Activated T-cell treated with anti-CD3 and anti-CD28 coated beads, Interleukin-2, amount 50 U/mL, for 24 hours (primary cell): Measurements from ENCODE around the gene COL5A1.

Source experiments
- DNase-seq: peaks from one replicate; pipeline ENCODE4 v3.0.0-alpha.2; 2020
- H3K27ac Mint-ChIP-seq: 2 replicates; pipeline ENCODE4 v1.8.0; 2020; ENCODE audit warnings: mild to moderate bottlenecking, mixed read lengths
- H3K27me3 Mint-ChIP-seq: 2 replicates; pipeline ENCODE4 v1.8.0; 2020; ENCODE audit warnings: mixed read lengths
- H3K36me3 Mint-ChIP-seq: 2 replicates; pipeline ENCODE4 v1.8.0; 2020; ENCODE audit warnings: low read depth, mixed read lengths
- H3K4me1 Mint-ChIP-seq: 2 replicates; pipeline ENCODE4 v1.8.0; 2020; ENCODE audit warnings: low read depth, mixed read lengths
- H3K4me3 Mint-ChIP-seq: 2 replicates; pipeline ENCODE4 v1.8.0; 2020; ENCODE audit warnings: mild to moderate bottlenecking, moderate library complexity, mixed read lengths
- H3K9me3 Mint-ChIP-seq: 2 replicates; pipeline ENCODE4 v1.8.0; 2020; ENCODE audit warnings: mixed read lengths

Gene COL5A1

DNA sequence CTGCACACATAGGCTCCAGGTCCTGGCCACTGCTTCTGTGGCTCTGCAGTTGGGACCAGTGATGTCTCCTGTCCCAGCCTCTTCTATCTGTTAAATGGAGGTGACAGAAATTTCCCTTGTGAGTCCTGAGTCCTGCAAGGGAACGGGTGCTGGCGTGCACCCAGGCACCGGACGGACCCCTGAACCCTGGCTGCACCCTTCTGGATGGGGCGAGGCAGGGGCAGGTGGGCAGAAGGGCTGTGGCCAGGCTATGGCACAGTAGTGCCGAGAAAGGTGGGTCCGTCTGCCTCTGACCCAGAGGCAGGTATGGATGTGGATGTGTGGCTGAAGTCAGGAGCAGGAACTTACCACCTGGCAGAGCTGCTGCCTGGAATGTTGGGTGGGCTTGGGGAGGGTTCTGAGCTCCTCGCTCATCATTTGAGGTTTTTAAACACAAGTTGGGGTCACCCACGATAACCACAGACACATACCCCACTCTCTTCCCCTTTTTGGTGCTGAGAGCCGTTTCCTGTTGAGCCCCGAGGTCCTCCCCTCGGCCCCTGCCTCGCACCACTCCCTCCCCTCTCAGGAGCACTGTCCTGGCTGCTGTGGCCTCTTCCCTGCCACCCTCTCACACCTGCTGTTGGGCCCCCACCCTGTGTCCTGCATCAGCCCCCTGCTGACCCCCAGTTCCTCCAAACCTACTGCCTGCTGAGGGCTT, 82.0 kb downstream of the COL5A1 start:
- Mint-ChIP-seq H3K27me3 (peaks cover 29% of the 10 kb centered on the region), H3K36me3 (no peaks in the 10 kb centered on the region), H3K4me1 (peaks cover 6% of the 10 kb centered on the region), H3K9me3 (no peaks in the 10 kb centered on the region), H3K27ac (no peak overlapping the region), H3K4me3 (no peak overlapping the region)
- DNase-seq: no peak

DNA sequence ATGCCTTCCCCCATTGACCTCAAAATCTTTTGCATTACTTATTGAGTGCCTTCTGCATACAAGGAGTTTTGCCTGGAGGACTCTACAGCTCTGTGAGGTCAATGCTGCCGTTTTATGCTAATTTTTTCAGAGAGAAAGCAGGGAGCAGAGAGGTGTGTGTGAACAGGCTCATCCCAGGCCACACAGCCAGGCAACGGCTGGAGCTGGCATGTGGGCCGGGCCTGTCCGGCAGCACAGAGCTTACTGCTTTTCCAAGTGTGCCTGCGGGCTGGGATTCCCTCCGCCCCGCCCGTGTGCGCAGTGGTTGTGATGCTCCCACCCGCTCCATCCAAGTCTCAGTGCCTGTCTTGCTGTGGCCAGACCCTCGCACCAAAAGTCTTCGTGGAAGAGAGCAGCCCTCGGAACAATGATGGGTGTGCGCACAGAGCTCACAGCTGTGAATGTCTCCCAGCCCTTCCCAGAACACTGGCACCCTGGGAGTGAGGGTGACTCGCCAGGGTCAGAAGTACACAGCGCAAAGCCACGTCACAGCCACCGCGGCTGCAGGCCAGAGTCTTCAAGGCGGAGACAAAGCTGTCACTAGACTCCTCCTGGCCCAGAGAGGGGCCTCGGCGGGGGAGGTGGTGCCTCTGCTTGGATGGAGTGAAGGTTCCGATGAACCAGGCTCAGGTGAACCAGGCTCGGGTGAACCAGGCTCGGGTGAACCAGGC, 82.8 kb downstream of the COL5A1 start:
- no peak for DNase-seq
- no peak overlapping the region for H3K4me3 Mint-ChIP-seq
- peaks cover 6% of the 10 kb centered on the region for H3K4me1 Mint-ChIP-seq
- no peaks in the 10 kb centered on the region for H3K36me3 Mint-ChIP-seq
- H3K27me3 Mint-ChIP-seq: peaks cover 29% of the 10 kb centered on the region
- no peak overlapping the region for H3K27ac Mint-ChIP-seq
- no peaks in the 10 kb centered on the region for H3K9me3 Mint-ChIP-seq

DNA sequence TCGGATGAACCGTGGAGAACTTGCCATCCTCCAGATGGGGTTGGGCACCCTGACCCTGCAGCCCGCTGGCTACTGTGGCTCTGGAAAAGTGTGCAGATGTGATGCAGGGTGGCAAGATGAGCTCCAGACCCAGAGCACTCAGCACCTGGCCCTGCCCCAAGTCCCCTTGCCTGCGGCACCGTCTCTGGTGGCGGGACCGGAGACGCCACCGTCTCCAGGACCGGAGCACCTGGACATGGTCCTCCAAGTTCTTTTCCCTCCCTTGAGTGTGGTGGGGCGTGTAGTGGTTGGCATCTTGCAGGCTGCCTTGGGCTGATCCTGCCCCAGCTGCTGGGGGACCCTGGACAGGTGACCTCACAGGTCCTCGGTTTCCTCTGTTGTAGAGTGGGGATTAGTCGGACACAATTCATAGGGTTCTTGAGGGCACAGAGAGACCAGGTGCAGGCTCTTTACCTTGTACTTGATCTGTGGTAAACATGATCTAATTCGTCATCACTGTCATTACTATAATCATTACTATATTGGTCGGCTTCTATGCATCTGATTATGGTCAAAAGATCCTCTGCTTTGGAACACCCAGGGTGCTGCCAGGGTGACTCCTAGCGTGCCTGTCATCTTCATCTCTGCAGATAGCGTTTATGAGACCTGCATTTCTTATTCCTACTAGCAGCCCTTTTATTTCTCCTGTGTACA, 83.5 kb downstream of the COL5A1 start:
- peaks cover 29% of the 10 kb centered on the region for H3K27me3 Mint-ChIP-seq
- H3K27ac Mint-ChIP-seq: no peak overlapping the region
- H3K36me3 Mint-ChIP-seq: no peaks in the 10 kb centered on the region
- no peaks in the 10 kb centered on the region for H3K9me3 Mint-ChIP-seq
- DNase-seq: no peak
- peaks cover 6% of the 10 kb centered on the region for H3K4me1 Mint-ChIP-seq
- no peak overlapping the region for H3K4me3 Mint-ChIP-seq

DNA sequence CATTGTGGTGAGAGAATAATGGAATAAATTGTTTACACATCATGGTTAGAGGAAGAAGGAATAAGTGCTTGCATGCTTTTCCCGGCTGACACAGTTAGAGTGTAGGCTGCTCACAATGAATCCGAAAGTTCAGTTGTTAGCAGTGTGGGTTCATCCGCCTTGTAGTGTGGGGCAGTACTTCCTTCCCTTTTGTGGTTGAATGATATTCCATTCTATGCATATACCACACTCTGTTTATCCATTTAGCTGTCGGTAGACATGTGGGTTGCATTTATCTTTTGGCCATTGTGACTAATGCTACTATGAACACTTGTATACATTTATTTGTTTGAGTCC, 84.0 kb downstream of the COL5A1 start:
- Mint-ChIP-seq H3K4me1 (peaks cover 6% of the 10 kb centered on the region), H3K9me3 (no peaks in the 10 kb centered on the region), H3K36me3 (no peaks in the 10 kb centered on the region), H3K4me3 (no peak overlapping the region), H3K27ac (no peak overlapping the region), H3K27me3 (peaks cover 29% of the 10 kb centered on the region)
- no peak for DNase-seq

DNA sequence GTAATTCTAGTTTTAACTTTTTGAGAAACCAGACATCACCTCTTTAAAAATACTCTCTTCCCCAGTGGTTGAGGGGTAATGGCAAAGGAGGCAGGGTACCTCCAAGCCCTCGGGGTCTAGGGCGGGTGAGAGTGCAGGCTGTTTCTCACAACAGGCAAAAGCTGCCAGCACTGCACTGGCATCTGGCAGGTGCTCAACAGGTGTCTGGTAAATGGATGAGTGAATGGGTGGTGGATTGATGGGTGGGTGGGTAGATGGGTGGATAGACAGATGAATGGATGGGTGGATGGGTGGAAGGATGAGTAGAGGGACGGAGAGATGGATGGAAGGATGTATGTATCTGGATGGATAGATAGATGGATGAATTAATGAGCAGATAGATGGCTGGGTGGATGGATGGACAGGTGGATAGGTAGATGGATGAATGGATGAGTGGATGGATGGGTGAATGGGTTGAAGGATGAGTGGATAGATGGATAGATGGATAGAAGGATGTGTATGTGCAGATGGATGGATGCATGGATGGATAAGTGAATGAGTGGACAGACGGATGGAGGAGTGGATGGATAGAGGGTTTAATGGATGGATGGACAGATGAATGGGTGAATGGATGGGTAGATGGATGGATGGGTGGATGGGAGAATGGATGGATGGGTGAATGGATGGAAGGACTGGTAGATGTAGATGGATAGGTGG, 84.6 kb downstream of the COL5A1 start:
- no peak for DNase-seq
- no peak overlapping the region for H3K4me3 Mint-ChIP-seq
- H3K27me3 Mint-ChIP-seq: peaks cover 29% of the 10 kb centered on the region
- H3K9me3 Mint-ChIP-seq: no peaks in the 10 kb centered on the region
- peaks cover 6% of the 10 kb centered on the region for H3K4me1 Mint-ChIP-seq
- no peak overlapping the region for H3K27ac Mint-ChIP-seq
- no peaks in the 10 kb centered on the region for H3K36me3 Mint-ChIP-seq

GRCh38 chr9:134726722-134727034, 85.1 kb downstream of the COL5A1 start:
- Mint-ChIP-seq H3K4me3 (no peak overlapping the region), H3K4me1 (peaks cover 6% of the 10 kb centered on the region), H3K27ac (no peak overlapping the region), H3K9me3 (no peaks in the 10 kb centered on the region), H3K36me3 (no peaks in the 10 kb centered on the region), H3K27me3 (peaks cover 29% of the 10 kb centered on the region)
- no peak for DNase-seq

GRCh38 chr9:134728021-134728795, 86.6 kb downstream of the COL5A1 start:
- Mint-ChIP-seq H3K36me3 (no peaks in the 10 kb centered on the region), H3K9me3 (no peaks in the 10 kb centered on the region), H3K27ac (no peak overlapping the region), H3K4me1 (peaks cover 6% of the 10 kb centered on the region), H3K27me3 (peaks cover 17% of the 10 kb centered on the region), H3K4me3 (no peak overlapping the region)
- DNase-seq: no peak

DNA sequence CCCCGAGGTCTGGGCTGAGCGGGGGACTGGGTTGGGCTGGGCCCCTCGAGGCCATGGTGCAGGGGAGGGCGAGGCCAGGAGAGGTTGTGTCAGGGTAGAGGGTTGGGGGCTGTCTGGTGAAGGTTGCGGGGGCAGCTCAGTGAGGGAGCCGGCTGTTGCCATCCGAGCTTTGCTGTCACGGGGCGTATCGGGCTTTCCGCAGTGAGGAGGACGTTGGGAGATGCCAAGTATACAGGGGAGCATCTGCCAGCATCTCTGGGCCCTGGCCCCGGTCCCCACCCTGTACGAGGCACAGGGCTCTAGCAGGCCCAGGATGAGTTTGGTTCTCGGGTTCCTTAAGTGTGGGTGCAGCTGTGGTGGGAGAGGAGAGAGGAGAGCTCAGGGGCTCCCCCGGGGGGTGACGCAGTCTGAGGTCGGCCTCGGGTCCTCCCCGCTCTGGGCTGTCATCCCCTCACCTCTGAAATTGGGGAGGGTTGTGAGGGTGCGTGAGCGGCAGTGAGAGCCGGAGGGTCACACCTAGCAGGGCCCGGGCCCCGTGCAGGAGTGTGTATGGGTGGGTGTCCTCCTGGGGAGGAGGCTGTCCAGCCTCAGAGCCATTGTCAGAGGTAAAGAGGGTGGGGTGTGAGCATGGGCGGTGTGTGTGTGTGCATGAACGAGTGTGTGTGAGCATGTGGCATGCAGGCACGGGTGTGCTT, 87.3 kb downstream of the COL5A1 start:
- Mint-ChIP-seq H3K9me3 (no peaks in the 10 kb centered on the region), H3K36me3 (no peaks in the 10 kb centered on the region), H3K4me1 (peaks cover 6% of the 10 kb centered on the region), H3K27me3 (peaks cover 14% of the 10 kb centered on the region), H3K4me3 (no peak overlapping the region), H3K27ac (no peak overlapping the region)
- no peak for DNase-seq

DNA sequence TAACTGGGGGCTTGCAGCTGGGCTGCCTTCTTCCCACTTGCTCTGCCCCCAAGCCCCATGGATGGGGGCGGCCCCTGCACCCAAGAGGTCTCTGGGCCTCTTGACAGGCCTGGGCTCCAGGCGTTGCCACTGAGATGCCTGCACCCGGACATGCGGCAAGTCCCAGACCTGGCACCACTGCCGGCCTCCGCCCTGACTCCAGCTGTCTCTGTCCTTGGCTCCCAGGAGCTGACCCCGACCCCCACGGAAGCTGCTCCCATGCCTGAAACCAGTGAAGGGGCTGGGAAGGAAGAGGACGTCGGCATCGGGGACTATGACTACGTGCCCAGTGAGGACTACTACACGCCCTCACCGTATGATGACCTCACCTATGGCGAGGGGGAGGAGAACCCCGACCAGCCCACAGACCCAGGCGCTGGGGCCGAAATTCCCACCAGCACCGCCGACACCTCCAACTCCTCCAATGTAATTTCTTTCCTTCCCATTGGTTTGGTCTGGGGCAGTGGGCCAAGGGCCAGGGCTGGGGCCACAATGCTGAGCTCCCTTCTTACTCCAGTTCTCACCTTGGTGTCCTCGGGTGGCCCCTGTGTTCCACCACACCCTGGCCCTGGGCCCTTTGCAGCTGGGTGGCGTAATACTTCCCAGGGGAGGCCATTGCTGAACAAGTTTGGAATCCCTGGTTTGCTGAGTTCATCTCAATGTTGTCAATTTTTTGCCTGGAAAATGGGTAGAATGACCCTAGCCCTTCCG, 88.6 kb downstream of the COL5A1 start:
- no peak for DNase-seq
- Mint-ChIP-seq H3K27ac (no peak overlapping the region), H3K4me1 (peaks cover 6% of the 10 kb centered on the region), H3K9me3 (no peaks in the 10 kb centered on the region), H3K4me3 (no peak overlapping the region), H3K36me3 (no peaks in the 10 kb centered on the region), H3K27me3 (peaks cover 6% of the 10 kb centered on the region)

GRCh38 chr9:134730761-134731496, 89.3 kb downstream of the COL5A1 start:
- Mint-ChIP-seq H3K9me3 (no peaks in the 10 kb centered on the region), H3K4me1 (no peaks in the 10 kb centered on the region), H3K4me3 (no peak overlapping the region), H3K27me3 (no peaks in the 10 kb centered on the region), H3K27ac (no peak overlapping the region), H3K36me3 (no peaks in the 10 kb centered on the region)
- DNase-seq: no peak

DNA sequence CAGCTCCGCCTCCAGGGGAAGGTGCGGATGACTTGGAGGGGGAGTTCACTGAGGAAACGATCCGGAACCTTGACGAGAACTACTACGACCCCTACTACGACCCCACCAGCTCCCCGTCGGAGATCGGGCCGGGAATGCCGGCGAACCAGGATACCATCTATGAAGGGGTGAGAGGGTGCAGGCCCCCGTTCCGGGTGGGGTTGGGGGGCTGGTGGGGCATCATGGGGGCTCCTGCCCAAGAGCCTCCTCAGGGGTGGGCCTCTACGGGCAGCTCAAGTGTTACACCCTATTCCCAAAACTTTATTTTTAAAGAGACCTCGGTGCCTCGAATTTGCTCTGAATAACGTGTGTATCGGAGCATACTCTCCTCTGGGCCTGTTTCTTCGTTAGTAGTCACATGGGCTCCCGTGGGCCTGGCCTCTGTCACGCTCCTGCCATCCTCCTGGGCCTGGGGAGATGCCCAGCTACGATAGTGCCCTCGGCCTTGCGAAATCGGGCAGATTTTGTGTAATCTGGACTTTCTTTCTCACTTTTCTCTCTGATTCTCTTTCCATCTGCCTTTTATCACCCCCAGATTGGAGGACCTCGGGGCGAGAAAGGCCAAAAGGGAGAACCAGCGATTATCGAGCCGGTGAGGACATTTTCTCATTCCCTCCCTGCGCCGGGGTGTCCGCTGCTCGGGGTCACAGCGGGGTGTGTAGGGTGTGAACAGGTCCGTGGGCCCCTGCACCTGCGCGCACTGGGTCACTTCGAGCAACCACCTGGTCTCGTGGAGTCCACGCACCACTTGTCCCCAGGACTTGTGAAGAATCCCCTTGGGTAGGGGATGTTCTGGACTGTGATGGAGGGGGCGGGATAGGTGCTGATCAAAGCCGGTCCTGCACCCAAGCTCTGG, 90.1 kb downstream of the COL5A1 start:
- DNase-seq: no peak
- H3K27me3 Mint-ChIP-seq: no peaks in the 10 kb centered on the region
- no peak overlapping the region for H3K27ac Mint-ChIP-seq
- H3K4me1 Mint-ChIP-seq: no peaks in the 10 kb centered on the region
- H3K36me3 Mint-ChIP-seq: no peaks in the 10 kb centered on the region
- no peaks in the 10 kb centered on the region for H3K9me3 Mint-ChIP-seq
- H3K4me3 Mint-ChIP-seq: no peak overlapping the region

- no peaks in the 10 kb centered on the region for H3K4me1 Mint-ChIP-seq
- no peaks in the 10 kb centered on the region for H3K36me3 Mint-ChIP-seq
- no peak overlapping the region for H3K27ac Mint-ChIP-seq
- H3K4me3 Mint-ChIP-seq: no peak overlapping the region
- no peaks in the 10 kb centered on the region for H3K9me3 Mint-ChIP-seq
- no peaks in the 10 kb centered on the region for H3K27me3 Mint-ChIP-seq
- no peak for DNase-seq
Observed at GRCh38 chr9:134732392-134733110, 90.9 kb downstream of the COL5A1 start.
